Measurements from ENCODE around the gene LYG1. TPM values are rescaled to one million over a fixed set of nuclear protein-coding genes. Genes with fewer than 3 reads are reported as not detected.

Gene LYG1
- total and polyA plus RNA-seq, 9 of the 15 experiments (the other 6 are each of a cell fraction or from before 2014, with no cell fraction given), result 0.64 to 2.6 (median 1.2) TPM

DNA sequence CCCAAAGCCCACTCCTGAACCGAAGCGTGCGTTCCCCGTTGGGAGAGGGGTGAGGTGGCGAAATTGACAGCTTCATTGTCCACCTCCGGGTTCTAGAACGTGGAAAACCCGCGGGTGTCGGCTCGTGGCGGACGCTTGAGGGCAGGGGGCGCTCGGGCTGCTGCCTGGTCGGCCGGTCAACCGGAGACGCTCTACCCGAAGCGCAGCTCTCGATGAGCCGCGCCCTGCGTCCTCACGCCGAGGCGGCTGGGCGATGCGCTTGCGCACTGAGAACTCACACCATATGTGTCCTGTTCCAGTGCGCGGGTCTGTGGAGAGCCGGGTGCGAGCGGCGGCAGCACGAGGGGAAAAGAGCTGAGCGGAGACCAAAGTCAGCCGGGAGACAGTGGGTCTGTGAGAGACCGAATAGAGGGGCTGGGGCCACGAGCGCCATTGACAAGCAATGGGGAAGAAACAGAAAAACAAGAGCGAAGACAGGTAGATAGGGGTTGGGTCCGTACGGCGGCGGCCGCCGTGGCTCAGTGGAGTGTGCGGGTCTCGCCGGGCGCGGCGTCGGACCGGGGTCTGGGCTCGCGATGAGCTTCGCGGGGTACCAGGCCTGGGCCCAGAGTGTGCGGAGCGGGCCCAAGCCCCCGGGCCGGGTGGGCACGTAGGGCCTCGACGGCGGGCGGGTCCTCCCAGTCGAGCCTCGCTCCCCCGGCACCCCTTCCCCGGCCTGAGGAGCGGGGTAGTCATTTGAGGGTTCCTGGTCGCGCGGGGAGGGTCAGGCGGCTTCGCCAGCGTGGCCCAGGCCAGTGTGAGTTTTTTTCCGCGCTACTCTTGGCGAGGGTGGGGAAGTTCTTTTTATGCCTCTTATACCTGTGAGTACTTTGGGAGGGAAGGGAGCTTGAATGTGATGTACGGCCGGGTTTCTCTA is 36.4 kb upstream of the LYG1 start, which contains the start of gene EIF5B (continued):
- TF ChIP-seq, protein P1, sequence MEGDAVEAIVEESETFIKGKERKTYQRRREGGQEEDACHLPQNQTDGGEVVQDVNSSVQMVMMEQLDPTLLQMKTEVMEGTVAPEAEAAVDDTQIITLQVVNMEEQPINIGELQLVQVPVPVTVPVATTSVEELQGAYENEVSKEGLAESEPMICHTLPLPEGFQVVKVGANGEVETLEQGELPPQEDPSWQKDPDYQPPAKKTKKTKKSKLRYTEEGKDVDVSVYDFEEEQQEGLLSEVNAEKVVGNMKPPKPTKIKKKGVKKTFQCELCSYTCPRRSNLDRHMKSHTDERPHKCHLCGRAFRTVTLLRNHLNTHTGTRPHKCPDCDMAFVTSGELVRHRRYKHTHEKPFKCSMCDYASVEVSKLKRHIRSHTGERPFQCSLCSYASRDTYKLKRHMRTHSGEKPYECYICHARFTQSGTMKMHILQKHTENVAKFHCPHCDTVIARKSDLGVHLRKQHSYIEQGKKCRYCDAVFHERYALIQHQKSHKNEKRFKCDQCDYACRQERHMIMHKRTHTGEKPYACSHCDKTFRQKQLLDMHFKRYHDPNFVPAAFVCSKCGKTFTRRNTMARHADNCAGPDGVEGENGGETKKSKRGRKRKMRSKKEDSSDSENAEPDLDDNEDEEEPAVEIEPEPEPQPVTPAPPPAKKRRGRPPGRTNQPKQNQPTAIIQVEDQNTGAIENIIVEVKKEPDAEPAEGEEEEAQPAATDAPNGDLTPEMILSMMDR (IDR thresholded peaks at IDR 0.05 in 2 of 3, conservative IDR thresholded peaks at IDR 0.05 in 1 of 3; ENCODE audit: insufficient read depth in 2 of 3, low read depth in 1 of 3, low read length in 3 of 3), result peak; percentile 77 to 83 (median 80)
- no peak for TF ChIP-seq KLF13 (tag; IDR thresholded peaks at IDR 0.05; ENCODE audit: borderline replicate concordance, low read depth)
- TF ChIP-seq SRF (CRISPR knock-in tag; IDR thresholded peaks at IDR 0.05), result peak in 1 of 2 experiments; percentile 81; a peak in 2 of 4 replicates
- TF ChIP-seq KAT8 (IDR thresholded peaks at IDR 0.05; ENCODE audit: low read depth), result no peak
- no peak for TF ChIP-seq NR4A1 (CRISPR knock-in tag; IDR thresholded peaks at IDR 0.05)
- TF ChIP-seq NR4A1 (tag; IDR thresholded peaks at IDR 0.05), result no peak
- 0 out of 2 replicates have a peak, but pooled peaks have one; percentile 28 for TF ChIP-seq CHD2 (IDR thresholded peaks at IDR 0.05; ENCODE audit: low read depth, low read length)
- TF ChIP-seq SREBF1 (IDR thresholded peaks at IDR 0.05; ENCODE audit: borderline replicate concordance, low read depth, low read length), result no peak
- TF ChIP-seq, protein P2, sequence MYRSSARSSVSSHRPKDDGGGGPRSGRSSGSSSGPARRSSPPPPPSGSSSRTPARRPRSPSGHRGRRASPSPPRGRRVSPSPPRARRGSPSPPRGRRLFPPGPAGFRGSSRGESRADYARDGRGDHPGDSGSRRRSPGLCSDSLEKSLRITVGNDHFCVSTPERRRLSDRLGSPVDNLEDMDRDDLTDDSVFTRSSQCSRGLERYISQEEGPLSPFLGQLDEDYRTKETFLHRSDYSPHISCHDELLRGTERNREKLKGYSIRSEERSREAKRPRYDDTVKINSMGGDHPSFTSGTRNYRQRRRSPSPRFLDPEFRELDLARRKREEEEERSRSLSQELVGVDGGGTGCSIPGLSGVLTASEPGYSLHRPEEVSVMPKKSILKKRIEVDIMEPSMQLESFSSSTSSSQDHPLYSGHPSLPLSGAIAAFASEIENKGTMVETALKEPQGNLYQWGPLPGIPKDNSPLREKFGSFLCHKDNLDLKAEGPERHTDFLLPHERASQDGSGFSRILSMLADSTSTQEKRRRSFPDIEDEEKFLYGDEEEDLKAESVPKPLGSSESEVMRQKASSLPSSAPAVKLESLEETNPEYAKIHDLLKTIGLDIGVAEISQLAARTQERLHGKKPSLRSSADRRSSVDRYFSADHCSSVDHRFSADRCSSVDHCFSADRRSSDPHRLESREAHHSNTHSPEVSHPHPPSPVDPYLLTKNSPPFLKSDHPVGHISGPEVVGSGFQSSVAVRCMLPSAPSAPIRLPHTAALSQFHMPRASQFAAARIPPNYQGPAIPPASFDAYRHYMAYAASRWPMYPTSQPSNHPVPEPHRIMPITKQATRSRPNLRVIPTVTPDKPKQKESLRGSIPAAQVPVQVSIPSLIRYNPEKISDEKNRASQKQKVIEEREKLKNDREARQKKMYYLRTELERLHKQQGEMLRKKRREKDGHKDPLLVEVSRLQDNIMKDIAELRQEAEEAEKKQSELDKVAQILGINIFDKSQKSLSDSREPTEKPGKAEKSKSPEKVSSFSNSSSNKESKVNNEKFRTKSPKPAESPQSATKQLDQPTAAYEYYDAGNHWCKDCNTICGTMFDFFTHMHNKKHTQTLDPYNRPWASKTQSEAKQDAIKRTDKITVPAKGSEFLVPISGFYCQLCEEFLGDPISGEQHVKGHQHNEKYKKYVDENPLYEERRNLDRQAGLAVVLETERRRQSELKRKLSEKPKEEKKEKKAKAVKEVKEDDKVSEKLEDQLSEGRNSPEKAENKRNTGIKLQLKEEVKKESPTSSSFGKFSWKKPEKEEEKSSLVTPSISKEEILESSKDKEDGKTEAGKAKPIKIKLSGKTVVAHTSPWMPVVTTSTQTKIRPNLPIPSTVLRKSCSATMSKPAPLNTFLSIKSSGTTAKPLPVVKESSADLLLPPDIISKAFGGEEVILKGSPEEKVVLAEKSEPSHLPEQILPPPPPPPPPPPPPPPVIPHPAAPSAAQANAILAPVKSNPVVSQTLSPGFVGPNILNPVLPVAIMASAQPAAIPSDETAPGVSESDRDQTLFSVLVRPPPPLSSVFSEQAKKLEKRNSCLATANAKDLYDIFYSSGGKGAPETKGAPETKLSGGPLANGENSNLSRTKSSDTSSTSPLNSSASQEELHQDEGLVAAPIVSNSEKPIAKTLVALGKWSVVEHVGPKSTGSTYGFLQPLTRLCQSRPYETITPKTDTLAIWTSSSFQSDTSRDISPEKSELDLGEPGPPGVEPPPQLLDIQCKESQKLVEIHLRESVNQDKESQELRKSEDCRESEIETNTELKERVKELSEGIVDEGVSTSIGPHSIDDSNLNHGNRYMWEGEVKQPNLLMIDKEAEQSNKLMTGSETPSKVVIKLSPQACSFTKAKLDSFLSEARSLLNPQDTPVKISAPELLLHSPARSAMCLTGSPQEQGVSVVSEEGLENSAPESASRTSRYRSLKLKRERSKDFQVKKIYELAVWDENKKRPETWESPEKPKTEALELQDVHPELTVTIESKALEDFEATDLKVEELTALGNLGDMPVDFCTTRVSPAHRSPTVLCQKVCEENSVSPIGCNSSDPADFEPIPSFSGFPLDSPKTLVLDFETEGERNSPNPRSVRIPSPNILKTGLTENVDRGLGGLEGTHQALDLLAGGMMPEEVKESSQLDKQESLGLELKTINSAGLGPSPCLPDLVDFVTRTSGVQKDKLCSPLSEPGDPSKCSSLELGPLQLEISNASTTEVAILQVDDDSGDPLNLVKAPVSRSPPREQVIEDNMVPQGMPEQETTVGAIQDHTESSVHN (IDR thresholded peaks at IDR 0.05; ENCODE audit: borderline replicate concordance in 1 of 2, low read depth in 1 of 2), result no peak
- TF ChIP-seq MEF2D (tag; conservative IDR thresholded peaks at IDR 0.05; ENCODE audit: low read depth), result no peak
- no peak for TF ChIP-seq SIRT6 (IDR thresholded peaks at IDR 0.05; ENCODE audit: low read depth, low read length)
- TF ChIP-seq CEBPG (CRISPR knock-in tag; IDR thresholded peaks at IDR 0.05), result no peak
- TF ChIP-seq CEBPG (tag; conservative IDR thresholded peaks at IDR 0.05 in 1 of 2, IDR thresholded peaks at IDR 0.05 in 1 of 2), result no peak
- TF ChIP-seq DACH1 (IDR thresholded peaks at IDR 0.05; ENCODE audit: partially characterized antibody), result peak; percentile 28
